ENCODE measurements around the gene TNP1.

TNP1 gene

GRCh38 chr2:216859944-216860343 lies at the start of gene TNP1:
Gene TNP1 (minus strand): TSS chr2:216860064. CDS start chr2:216860034, 30 bp downstream.
- no peak for DNase-seq (ENCODE audit: low read depth)

- no peak for DNase-seq (ENCODE audit: low read depth)
Observed at GRCh38 chr2:216908300-216908699, 48.4 kb upstream of the TNP1 start.

- no peak for DNase-seq (ENCODE audit: low read depth)
Observed at GRCh38 chr2:216905649-216906329, 45.9 kb upstream of the TNP1 start.

- DNase-seq (ENCODE audit: low read depth), result no peak
Observed at GRCh38 chr2:216904974-216905373, 45.1 kb upstream of the TNP1 start.

- no peak for DNase-seq (ENCODE audit: low read depth)
Observed at GRCh38 chr2:216904554-216904953, 44.7 kb upstream of the TNP1 start.

GRCh38 chr2:216903470-216903869 lies 43.6 kb upstream of the TNP1 start:
- DNase-seq (ENCODE audit: low read depth), result no peak

- DNase-seq (ENCODE audit: low read depth), result no peak
Observed at GRCh38 chr2:216901273-216901672, 41.4 kb upstream of the TNP1 start.

GRCh38 chr2:216900406-216900805 lies 40.5 kb upstream of the TNP1 start:
- DNase-seq (ENCODE audit: low read depth), result no peak

- DNase-seq (ENCODE audit: low read depth), result no peak
Observed at GRCh38 chr2:216897561-216898203, 37.8 kb upstream of the TNP1 start.

- no peak for DNase-seq (ENCODE audit: low read depth)
Observed at GRCh38 chr2:216890138-216890537, 30.3 kb upstream of the TNP1 start.

- no peak for DNase-seq (ENCODE audit: low read depth)
Observed at GRCh38 chr2:216888887-216889622, 29.2 kb upstream of the TNP1 start.

- DNase-seq (ENCODE audit: low read depth), result no peak
Observed at GRCh38 chr2:216888081-216888480, 28.2 kb upstream of the TNP1 start.

GRCh38 chr2:216887138-216887537 lies 27.3 kb upstream of the TNP1 start:
- DNase-seq (ENCODE audit: low read depth), result no peak

- no peak for DNase-seq (ENCODE audit: low read depth)
Observed at GRCh38 chr2:216885117-216885553, 25.3 kb upstream of the TNP1 start.

- no peak for DNase-seq (ENCODE audit: low read depth)
Observed at GRCh38 chr2:216884347-216884746, 24.5 kb upstream of the TNP1 start.

- DNase-seq (ENCODE audit: low read depth), result no peak
Observed at GRCh38 chr2:216882876-216883275, 23.0 kb upstream of the TNP1 start.

GRCh38 chr2:216881411-216881810 lies 21.5 kb upstream of the TNP1 start:
- DNase-seq (ENCODE audit: low read depth), result no peak

GRCh38 chr2:216880509-216881184 lies 20.8 kb upstream of the TNP1 start:
- no peak for DNase-seq (ENCODE audit: low read depth)

- no peak for DNase-seq (ENCODE audit: low read depth)
Observed at GRCh38 chr2:216879727-216880508, 20.1 kb upstream of the TNP1 start.

GRCh38 chr2:216878072-216878471 lies 18.2 kb upstream of the TNP1 start:
- no peak for DNase-seq (ENCODE audit: low read depth)

GRCh38 chr2:216877085-216877484 lies 17.2 kb upstream of the TNP1 start:
- DNase-seq (ENCODE audit: low read depth), result no peak

- no peak for DNase-seq (ENCODE audit: low read depth)
Observed at GRCh38 chr2:216875862-216876261, 16.0 kb upstream of the TNP1 start.

Measured in activated T-helper 1 cell treated with Interleukin-2 at 50 U/mL for 16 hours (primary cell).